SU-DHL-6 (cell line): ENCODE data around the gene CABLES2.

Experiments used
- H2AFZ ChIP-seq: fragments of 200-600 bp; sonication (generic); 2 replicates; pipeline ENCODE4 v1.6.1; 2014; ENCODE audit warnings: low read depth, mild to moderate bottlenecking, moderate library complexity, mixed read lengths, antibody characterized with exemption, low read length; ENCODE audit not compliant: severe bottlenecking
- H3F3A ChIP-seq: fragments of 200-600 bp; shearing (Covaris generic); 2 replicates; pipeline ENCODE4 v1.6.0; 2016; ENCODE audit warnings: antibody characterized with exemption, mild to moderate bottlenecking; ENCODE audit not compliant: insufficient read depth
- H3K27ac ChIP-seq: fragments of 200-600 bp; sonication (generic); 2 replicates; pipeline ENCODE4 v1.5.1; 2016; ENCODE audit warnings: low read depth, mild to moderate bottlenecking, low read length, moderate library complexity, mixed read lengths
- H3K27me3 ChIP-seq: fragments of 200-600 bp; sonication (generic), shearing (Covaris generic); 2 replicates; pipeline ENCODE4 v1.6.0; 2014; ENCODE audit warnings: mild to moderate bottlenecking, low read length
- H3K36me3 ChIP-seq: fragments of 200-600 bp; sonication (generic); 2 replicates; pipeline ENCODE4 v1.6.1; 2014; ENCODE audit warnings: mild to moderate bottlenecking, low read length, mixed read lengths
- H3K4me2 ChIP-seq: fragments of 300-600, 200-600 bp; shearing (Covaris generic), sonication (generic); 2 replicates; pipeline ENCODE4 v1.6.0; 2014; ENCODE audit warnings: low read length, low read depth, mild to moderate bottlenecking; ENCODE audit not compliant: poor library complexity, severe bottlenecking
- H3K4me3 ChIP-seq: fragments of 200-600 bp; sonication (generic); 2 replicates; pipeline ENCODE4 v1.5.1; 2014; ENCODE audit warnings: antibody characterized with exemption, low read length, mild to moderate bottlenecking, mixed read lengths; ENCODE audit not compliant: insufficient read depth, poor library complexity, severe bottlenecking
- H3K79me2 ChIP-seq: fragments of 200-600 bp; sonication (generic); 2 replicates; pipeline ENCODE4 v1.6.1; 2014; ENCODE audit warnings: mild to moderate bottlenecking, low read length, moderate library complexity; ENCODE audit not compliant: insufficient read depth
- H3K9ac ChIP-seq: fragments of 200-600 bp; sonication (generic); 2 replicates; pipeline ENCODE4 v1.7.0; 2014; ENCODE audit warnings: mild to moderate bottlenecking, low read length
- H3K9me2 ChIP-seq: fragments of 200-600 bp; sonication (generic); replicated peaks from 2 replicates; pipeline ENCODE4 v1.6.1; 2014; ENCODE audit warnings: low read length; ENCODE audit not compliant: insufficient read depth
- H3K9me3 ChIP-seq: fragments of 200-600 bp; sonication (generic); 2 replicates; pipeline ENCODE4 v1.6.1; 2014; ENCODE audit warnings: low read length, mixed read lengths; ENCODE audit not compliant: insufficient read depth
- H4K20me1 ChIP-seq: fragments of 200-600 bp; sonication (generic); 2 replicates; pipeline ENCODE4 v1.6.1; 2014; ENCODE audit warnings: low read depth, mild to moderate bottlenecking, antibody characterized with exemption, low read length, moderate library complexity, mixed read lengths
- EZH2phosphoT487 ChIP-seq: fragments of 200-600 bp; sonication (generic), shearing (Covaris generic); conservative IDR thresholded peaks from 2 replicates; pipeline ENCODE4 v1.6.1; 2018; ENCODE audit warnings: mild to moderate bottlenecking, antibody characterized with exemption, low read length, moderate library complexity, mixed read lengths
- TF ChIP-seq, protein P1 (sequence below): fragments of 200-600 bp; sonication (generic); IDR thresholded peaks from one replicate; pipeline ENCODE4 v1.5.1; 2017; ENCODE audit warnings: antibody characterized with exemption, mild to moderate bottlenecking, low read length, moderate library complexity; ENCODE audit not compliant: insufficient read depth, poor library complexity, severe bottlenecking

The CABLES2 gene

DNA sequence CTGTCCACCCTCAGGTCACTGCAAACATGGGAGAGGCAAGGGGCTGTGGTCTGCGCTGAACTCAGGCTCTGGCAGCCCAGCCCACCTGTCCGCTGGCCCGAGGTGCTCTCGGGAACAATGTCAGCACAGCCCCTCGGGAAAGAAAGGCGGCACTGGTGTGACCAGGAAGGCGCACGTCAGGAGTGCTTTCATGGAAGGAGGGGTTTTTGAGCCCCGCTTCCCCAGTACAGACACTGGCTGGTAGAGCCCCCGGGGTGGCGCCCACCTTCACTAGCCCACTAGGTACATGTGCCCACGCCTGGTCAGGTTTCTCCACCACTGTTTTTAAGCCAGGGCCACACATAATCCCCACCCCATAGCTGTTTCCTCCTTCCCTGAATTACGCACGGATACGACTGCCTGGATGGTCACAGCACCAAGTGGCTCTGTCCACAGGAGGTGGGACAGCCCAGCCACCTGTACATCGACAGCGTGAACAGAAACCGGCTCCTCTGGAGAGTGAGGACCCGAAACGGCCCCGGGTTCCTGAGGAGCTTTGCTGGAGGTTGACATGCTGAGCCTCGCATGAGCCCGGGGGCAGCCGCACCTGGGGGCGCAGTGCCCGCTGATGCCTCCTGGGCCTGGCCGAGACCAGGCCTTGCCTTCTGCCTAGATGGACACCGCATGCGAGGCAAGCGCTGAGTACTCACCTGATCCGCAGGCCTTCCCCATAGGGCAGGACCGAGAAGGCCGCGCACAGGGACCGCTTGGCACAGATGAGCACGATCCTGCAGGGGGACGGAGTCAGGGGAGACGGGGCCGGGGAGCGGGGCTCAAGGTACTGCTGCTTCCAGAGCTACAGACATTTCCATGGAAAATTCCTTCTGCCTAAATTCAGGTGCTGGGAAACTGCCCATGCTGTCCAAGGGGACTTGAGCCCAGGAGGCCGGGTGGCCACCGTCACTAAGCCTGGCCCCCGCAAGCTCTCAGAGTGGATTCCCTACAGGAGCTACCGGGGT lies 12.5 kb downstream of the CABLES2 start:
- H3K36me3 ChIP-seq: 0 out of 2 replicates have a peak, but pooled peaks cover 3% of the 10 kb centered on the region
- no peak for TF ChIP-seq EZH2phosphoT487
- TF ChIP-seq, protein P1, sequence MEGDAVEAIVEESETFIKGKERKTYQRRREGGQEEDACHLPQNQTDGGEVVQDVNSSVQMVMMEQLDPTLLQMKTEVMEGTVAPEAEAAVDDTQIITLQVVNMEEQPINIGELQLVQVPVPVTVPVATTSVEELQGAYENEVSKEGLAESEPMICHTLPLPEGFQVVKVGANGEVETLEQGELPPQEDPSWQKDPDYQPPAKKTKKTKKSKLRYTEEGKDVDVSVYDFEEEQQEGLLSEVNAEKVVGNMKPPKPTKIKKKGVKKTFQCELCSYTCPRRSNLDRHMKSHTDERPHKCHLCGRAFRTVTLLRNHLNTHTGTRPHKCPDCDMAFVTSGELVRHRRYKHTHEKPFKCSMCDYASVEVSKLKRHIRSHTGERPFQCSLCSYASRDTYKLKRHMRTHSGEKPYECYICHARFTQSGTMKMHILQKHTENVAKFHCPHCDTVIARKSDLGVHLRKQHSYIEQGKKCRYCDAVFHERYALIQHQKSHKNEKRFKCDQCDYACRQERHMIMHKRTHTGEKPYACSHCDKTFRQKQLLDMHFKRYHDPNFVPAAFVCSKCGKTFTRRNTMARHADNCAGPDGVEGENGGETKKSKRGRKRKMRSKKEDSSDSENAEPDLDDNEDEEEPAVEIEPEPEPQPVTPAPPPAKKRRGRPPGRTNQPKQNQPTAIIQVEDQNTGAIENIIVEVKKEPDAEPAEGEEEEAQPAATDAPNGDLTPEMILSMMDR: no peak
- peaks cover 14% of the 10 kb centered on the region for H3F3A ChIP-seq
- no peak overlapping the region for H3K9ac ChIP-seq
- no peak overlapping the region for H3K4me2 ChIP-seq
- no peak overlapping the region for H2AFZ ChIP-seq
- H3K27ac ChIP-seq: no peak overlapping the region
- no peaks in the 10 kb centered on the region for H3K79me2 ChIP-seq
- H3K9me2 ChIP-seq: no peaks in the 10 kb centered on the region
- no peaks in the 10 kb centered on the region for H3K27me3 ChIP-seq
- no peaks in the 10 kb centered on the region for H3K9me3 ChIP-seq
- no peak overlapping the region for H3K4me3 ChIP-seq
- H4K20me1 ChIP-seq: no peaks in the 10 kb centered on the region

- no peak overlapping the region for H3K27ac ChIP-seq
- no peaks in the 10 kb centered on the region for H4K20me1 ChIP-seq
- H2AFZ ChIP-seq: no peak overlapping the region
- 0 out of 2 replicates have a peak, but pooled peaks cover 4% of the 10 kb centered on the region for H3K36me3 ChIP-seq
- H3K79me2 ChIP-seq: 0 out of 2 replicates have a peak, but pooled peaks cover 4% of the 10 kb centered on the region
- H3K9me2 ChIP-seq: no peaks in the 10 kb centered on the region
- no peak overlapping the region for H3K4me2 ChIP-seq
- TF ChIP-seq, protein P1: no peak
- TF ChIP-seq EZH2phosphoT487: no peak
- peaks cover 17% of the 10 kb centered on the region for H3F3A ChIP-seq
- H3K27me3 ChIP-seq: no peaks in the 10 kb centered on the region
- no peak overlapping the region for H3K4me3 ChIP-seq
- no peaks in the 10 kb centered on the region for H3K9me3 ChIP-seq
- no peak overlapping the region for H3K9ac ChIP-seq
Measured at GRCh38 chr20:62393830-62394229, 13.3 kb downstream of the CABLES2 start.

DNA sequence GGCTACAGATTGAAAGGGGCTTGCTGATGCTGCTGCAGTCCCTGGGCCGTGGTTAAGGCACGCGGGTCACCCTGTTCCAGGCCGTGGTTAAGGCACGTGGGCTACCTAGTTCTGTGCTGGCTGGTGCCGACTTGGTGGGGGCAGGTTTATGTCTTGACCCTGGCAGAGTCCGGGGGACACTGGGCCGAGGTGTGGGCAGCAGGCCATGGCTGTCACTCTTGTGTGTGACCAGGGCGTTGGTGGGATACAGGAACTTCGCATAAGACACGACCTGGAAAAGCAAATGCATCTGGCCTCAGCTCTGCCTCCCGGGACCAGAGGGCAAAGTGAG lies 13.8 kb downstream of the CABLES2 start:
- H3K9me2 ChIP-seq: no peaks in the 10 kb centered on the region
- no peak overlapping the region for H3K4me3 ChIP-seq
- no peak overlapping the region for H2AFZ ChIP-seq
- H3K27me3 ChIP-seq: no peaks in the 10 kb centered on the region
- H3K9me3 ChIP-seq: no peaks in the 10 kb centered on the region
- H3K27ac ChIP-seq: no peak overlapping the region
- TF ChIP-seq, protein P1: no peak
- no peak for TF ChIP-seq EZH2phosphoT487
- peaks cover 9% of the 10 kb centered on the region for H3K79me2 ChIP-seq
- no peaks in the 10 kb centered on the region; the same call in 1 of the 2 replicates for H4K20me1 ChIP-seq
- H3K9ac ChIP-seq: no peak overlapping the region
- H3F3A ChIP-seq: peaks cover 22% of the 10 kb centered on the region
- H3K36me3 ChIP-seq: peaks cover 8% of the 10 kb centered on the region; the same call in 1 of the 2 replicates
- H3K4me2 ChIP-seq: no peak overlapping the region
